ENCODE data around the gene DNAH11.
A peak's percentile ranks its signal among the peaks of the same experiment; 100 is the strongest.

GRCh38 chr7:21767300-21767900 is 224.6 kb downstream of the DNAH11 start:
- TF ChIP-seq CTCF (conservative IDR thresholded peaks at IDR 0.05) (peak; percentile 97), ZFX (IDR thresholded peaks at IDR 0.05) (no peak)

Data from C4-2B (cell line).